SK-N-SH treated with all-trans-retinoic acid at 6 μM for 48 hours (cell line): ENCODE data around the gene SH3D21.

Experiments
- ARNTL ChIP-seq: fragments of 450-650 bp; formaldehyde crosslinking; IDR thresholded peaks from 2 replicates; pipeline ENCODE4 v1.5.0; 2020; ENCODE audit warnings: low read depth, mild to moderate bottlenecking, moderate library complexity, borderline replicate concordance
- ISL1 ChIP-seq: fragments of 250-450 bp; sonication (Bioruptor Pico); IDR thresholded peaks from 2 replicates; pipeline ENCODE4 v2.1.2; 2022; ENCODE audit warnings: mild to moderate bottlenecking, moderate library complexity
- PATZ1 ChIP-seq: fragments of 250-450 bp; sonication (Bioruptor Pico); IDR thresholded peaks from 2 replicates; pipeline ENCODE4 v1.8.0; 2020; ENCODE audit warnings: mild to moderate bottlenecking, moderate library complexity, borderline replicate concordance
- PPARA ChIP-seq: fragments of 250-450 bp; sonication (Bioruptor Pico); IDR thresholded peaks from 2 replicates; pipeline ENCODE4 v1.5.0; 2020; ENCODE audit warnings: mild to moderate bottlenecking, borderline replicate concordance
- RARB ChIP-seq: fragments of 250-450 bp; sonication (Bioruptor Pico); IDR thresholded peaks from 2 replicates; pipeline ENCODE4 v1.8.0; 2021; ENCODE audit warnings: mild to moderate bottlenecking, moderate library complexity
- ZC3H10 ChIP-seq: fragments of 250-450 bp; sonication (Bioruptor Pico); IDR thresholded peaks from 2 replicates; pipeline ENCODE4 v1.5.1; 2021; ENCODE audit warnings: mild to moderate bottlenecking, moderate library complexity
- ZFP3 ChIP-seq: fragments of 250-450 bp; sonication (Bioruptor Pico); IDR thresholded peaks from 2 replicates; pipeline ENCODE4 v1.5.0; 2020; ENCODE audit warnings: mild to moderate bottlenecking, moderate library complexity
- ZFP30 ChIP-seq: fragments of 450-650 bp; formaldehyde crosslinking; IDR thresholded peaks from 2 replicates; pipeline ENCODE4 v1.5.0; 2022; ENCODE audit warnings: mild to moderate bottlenecking, moderate library complexity
- ZNF565 ChIP-seq: fragments of 450-650 bp; formaldehyde crosslinking; conservative IDR thresholded peaks from 2 replicates; pipeline ENCODE4 v1.5.0; 2020; ENCODE audit warnings: low read depth, mild to moderate bottlenecking, moderate library complexity
- ZNF8 ChIP-seq: fragments of 450-650 bp; formaldehyde crosslinking; IDR thresholded peaks from 2 replicates; pipeline ENCODE4 v1.5.0; 2020; ENCODE audit warnings: mild to moderate bottlenecking, moderate library complexity
- TF ChIP-seq, protein P1 (sequence below): fragments of 250-450 bp; sonication (Bioruptor Pico); IDR thresholded peaks from 2 replicates; pipeline ENCODE4 v1.5.0; 2020; ENCODE audit warnings: mild to moderate bottlenecking, moderate library complexity
- TF ChIP-seq, protein P2 (sequence below): fragments of 250-450 bp; sonication (Bioruptor Pico); IDR thresholded peaks from 2 replicates; pipeline ENCODE4 v1.5.1; 2020; ENCODE audit warnings: low read depth, mild to moderate bottlenecking, moderate library complexity

DNA sequence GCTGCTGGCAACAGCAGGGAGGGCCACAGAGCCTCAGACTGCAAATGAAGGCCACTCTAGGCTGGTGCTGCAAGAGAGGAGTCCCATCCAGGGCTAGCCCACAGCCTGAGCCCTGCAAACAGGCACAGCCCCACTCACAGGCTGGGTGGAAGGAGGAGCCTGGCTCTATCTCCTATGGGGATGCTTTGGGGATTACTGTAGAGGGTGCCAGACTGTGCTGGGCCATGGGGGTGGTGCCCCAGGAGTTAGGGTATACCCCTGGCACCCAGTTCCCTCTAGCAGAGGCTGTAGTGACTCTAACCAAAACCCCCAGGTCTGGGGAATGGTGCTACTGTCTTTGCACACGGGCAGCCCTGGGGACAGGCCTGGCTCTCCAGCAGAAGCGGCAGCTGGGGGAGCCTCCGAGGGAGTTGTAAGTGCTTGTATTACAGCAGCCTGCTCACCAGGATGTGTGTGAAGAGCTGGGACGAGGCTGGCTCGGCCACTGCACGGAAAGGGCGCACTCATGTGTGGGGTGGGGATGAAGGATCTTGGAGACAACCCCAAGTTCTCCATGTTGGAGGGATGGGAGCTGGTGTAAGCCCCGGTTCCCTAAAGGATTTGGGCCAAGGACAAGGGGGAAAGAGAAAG lies 40.7 kb downstream of the SH3D21 start:
- TF ChIP-seq ZFP30 (CRISPR knock-in tag) = no peak
- TF ChIP-seq, protein P1, sequence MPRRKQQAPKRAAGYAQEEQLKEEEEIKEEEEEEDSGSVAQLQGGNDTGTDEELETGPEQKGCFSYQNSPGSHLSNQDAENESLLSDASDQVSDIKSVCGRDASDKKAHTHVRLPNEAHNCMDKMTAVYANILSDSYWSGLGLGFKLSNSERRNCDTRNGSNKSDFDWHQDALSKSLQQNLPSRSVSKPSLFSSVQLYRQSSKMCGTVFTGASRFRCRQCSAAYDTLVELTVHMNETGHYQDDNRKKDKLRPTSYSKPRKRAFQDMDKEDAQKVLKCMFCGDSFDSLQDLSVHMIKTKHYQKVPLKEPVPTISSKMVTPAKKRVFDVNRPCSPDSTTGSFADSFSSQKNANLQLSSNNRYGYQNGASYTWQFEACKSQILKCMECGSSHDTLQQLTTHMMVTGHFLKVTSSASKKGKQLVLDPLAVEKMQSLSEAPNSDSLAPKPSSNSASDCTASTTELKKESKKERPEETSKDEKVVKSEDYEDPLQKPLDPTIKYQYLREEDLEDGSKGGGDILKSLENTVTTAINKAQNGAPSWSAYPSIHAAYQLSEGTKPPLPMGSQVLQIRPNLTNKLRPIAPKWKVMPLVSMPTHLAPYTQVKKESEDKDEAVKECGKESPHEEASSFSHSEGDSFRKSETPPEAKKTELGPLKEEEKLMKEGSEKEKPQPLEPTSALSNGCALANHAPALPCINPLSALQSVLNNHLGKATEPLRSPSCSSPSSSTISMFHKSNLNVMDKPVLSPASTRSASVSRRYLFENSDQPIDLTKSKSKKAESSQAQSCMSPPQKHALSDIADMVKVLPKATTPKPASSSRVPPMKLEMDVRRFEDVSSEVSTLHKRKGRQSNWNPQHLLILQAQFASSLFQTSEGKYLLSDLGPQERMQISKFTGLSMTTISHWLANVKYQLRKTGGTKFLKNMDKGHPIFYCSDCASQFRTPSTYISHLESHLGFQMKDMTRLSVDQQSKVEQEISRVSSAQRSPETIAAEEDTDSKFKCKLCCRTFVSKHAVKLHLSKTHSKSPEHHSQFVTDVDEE (CRISPR knock-in tag) = no peak
- TF ChIP-seq PPARA = no peak
- TF ChIP-seq ZNF565 (CRISPR knock-in tag) = no peak
- TF ChIP-seq RARB (CRISPR knock-in tag) = no peak
- TF ChIP-seq ISL1 (CRISPR knock-in tag) = no peak
- no peak for TF ChIP-seq ARNTL (CRISPR knock-in tag)
- TF ChIP-seq PATZ1 (CRISPR knock-in tag) = no peak
- no peak for TF ChIP-seq ZC3H10 (CRISPR knock-in tag)
- TF ChIP-seq ZNF8 (CRISPR knock-in tag) = no peak
- TF ChIP-seq ZFP3 (CRISPR knock-in tag) = no peak
- TF ChIP-seq, protein P2, sequence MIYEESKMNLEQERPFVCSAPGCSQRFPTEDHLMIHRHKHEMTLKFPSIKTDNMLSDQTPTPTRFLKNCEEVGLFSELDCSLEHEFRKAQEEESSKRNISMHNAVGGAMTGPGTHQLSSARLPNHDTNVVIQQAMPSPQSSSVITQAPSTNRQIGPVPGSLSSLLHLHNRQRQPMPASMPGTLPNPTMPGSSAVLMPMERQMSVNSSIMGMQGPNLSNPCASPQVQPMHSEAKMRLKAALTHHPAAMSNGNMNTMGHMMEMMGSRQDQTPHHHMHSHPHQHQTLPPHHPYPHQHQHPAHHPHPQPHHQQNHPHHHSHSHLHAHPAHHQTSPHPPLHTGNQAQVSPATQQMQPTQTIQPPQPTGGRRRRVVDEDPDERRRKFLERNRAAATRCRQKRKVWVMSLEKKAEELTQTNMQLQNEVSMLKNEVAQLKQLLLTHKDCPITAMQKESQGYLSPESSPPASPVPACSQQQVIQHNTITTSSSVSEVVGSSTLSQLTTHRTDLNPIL = no peak
